C4-2B (cell line): ENCODE measurements around the gene ADAM12.

Experiments
- CTCF ChIP-seq: fragments of 450-650 bp; conservative IDR thresholded peaks from 2 replicates; pipeline ENCODE4 v1.5.1; 2017; ENCODE audit warnings: mild to moderate bottlenecking
- ZFX ChIP-seq: fragments of 450-650 bp; IDR thresholded peaks from 2 replicates; pipeline ENCODE4 v1.6.1; 2017

- TF ChIP-seq CTCF (no peak), ZFX (no peak)
These were observed 109.4 kb downstream of the ADAM12 start for GRCh38 chr10:126278851-126279250.
